HepG2 (cell line): ENCODE data around the gene SCAF4. TPM values are rescaled to one million over a fixed set of nuclear protein-coding genes. Genes with fewer than 3 reads are reported as not detected.

Experiments used
- ATAD3A ChIP-seq: sonication (generic); formaldehyde crosslinking; IDR thresholded peaks from 2 replicates; pipeline ENCODE4 v1.4.0; 2020; ENCODE audit warnings: missing genetic modification reagents
- DNMT3B ChIP-seq: conservative IDR thresholded peaks from 2 replicates; pipeline ENCODE4 v1.6.1; 2016; ENCODE audit warnings: missing biosample characterization, control low read depth
- ELF3 ChIP-seq: IDR thresholded peaks from 2 replicates; pipeline ENCODE4 v1.6.1; 2016; ENCODE audit warnings: missing genetic modification reagents, missing compliant biosample characterization
- FOXC1 ChIP-seq: sonication (generic); formaldehyde crosslinking; IDR thresholded peaks from 2 replicates; pipeline ENCODE4 v1.8.0; 2022; ENCODE audit warnings: mild to moderate bottlenecking, missing genetic modification reagents, borderline replicate concordance
- GATAD1 ChIP-seq: IDR thresholded peaks from 2 replicates; pipeline ENCODE4 v1.6.1; 2016; ENCODE audit warnings: missing genetic modification reagents, missing compliant biosample characterization
- MTF1 ChIP-seq: sonication (generic); formaldehyde crosslinking; IDR thresholded peaks from 2 replicates; pipeline ENCODE4 v1.5.0; 2020; ENCODE audit warnings: missing genetic modification reagents
- RXRA ChIP-seq: sonication (generic); formaldehyde crosslinking; IDR thresholded peaks from 2 replicates; pipeline ENCODE4 v1.5.1; 2020; ENCODE audit warnings: missing genetic modification reagents
- ZBTB8A ChIP-seq: sonication (generic); formaldehyde crosslinking; IDR thresholded peaks from 2 replicates; pipeline ENCODE4 v1.4.0; 2020; ENCODE audit warnings: mild to moderate bottlenecking, low read depth, missing genetic modification reagents, borderline replicate concordance
- ZFYVE20 ChIP-seq: sonication (generic); formaldehyde crosslinking; IDR thresholded peaks from 2 replicates; pipeline ENCODE4 v1.8.0; 2023; ENCODE audit warnings: low read depth, mild to moderate bottlenecking, moderate library complexity, missing genetic modification reagents, borderline replicate concordance
- ZNF331 ChIP-seq: sonication (generic); formaldehyde crosslinking; IDR thresholded peaks from 2 replicates; pipeline ENCODE4 v1.4.0; 2020; ENCODE audit warnings: missing genetic modification reagents
- ZNF343 ChIP-seq: sonication (generic); formaldehyde crosslinking; IDR thresholded peaks from 2 replicates; pipeline ENCODE4 v1.4.0; 2020; ENCODE audit warnings: mild to moderate bottlenecking, missing genetic modification reagents
- ZNF547 ChIP-seq: sonication (generic); formaldehyde crosslinking; IDR thresholded peaks from 2 replicates; pipeline ENCODE4 v1.5.1; 2020; ENCODE audit warnings: mild to moderate bottlenecking, missing genetic modification reagents
- ZNF550 ChIP-seq: sonication (generic); formaldehyde crosslinking; IDR thresholded peaks from 2 replicates; pipeline ENCODE4 v1.4.0; 2020; ENCODE audit warnings: mild to moderate bottlenecking, missing genetic modification reagents, borderline replicate concordance
- ZNF619 ChIP-seq: sonication (generic); formaldehyde crosslinking; IDR thresholded peaks from 2 replicates; pipeline ENCODE4 v1.4.0; 2020; ENCODE audit warnings: mild to moderate bottlenecking, missing genetic modification reagents
- ZSCAN29 ChIP-seq: sonication (generic); formaldehyde crosslinking; conservative IDR thresholded peaks from 2 replicates; pipeline ENCODE4 v1.4.0; 2020; ENCODE audit warnings: mild to moderate bottlenecking, missing genetic modification reagents
- polyA plus RNA-seq, 8 experiments: library from polyadenylated mRNA; depleted of rRNA in 3 of 8; stranded (reverse) in 7 of 8; unstranded in 1 of 8; fragments of >200 nt; fragmentation: Illumina TruSeq in 4 of 8; extraction: Trizol in 4 of 8; gene quantifications; 2 replicates each; pipeline versions ENCODE4 v1.2.1 to v1.2.3, GENCODE V29; 2011 to 2016; ENCODE audit warnings: low read depth in 4 of 8, missing spikeins in 1 of 8, mixed read lengths in 1 of 8; ENCODE audit not compliant: insufficient read depth in 1 of 8
- total RNA-seq, 5 experiments: library from RNA; depleted of rRNA; stranded (reverse); fragments of >200 nt; fragmentation: Illumina TruSeq; extraction: Trizol; gene quantifications; 2 replicates each; pipeline ENCODE4 v1.2.3, GENCODE V29; 2016; ENCODE audit warnings: low read depth in 1 of 5
- TF ChIP-seq, protein P1 (sequence below): sonication (generic); formaldehyde crosslinking; conservative IDR thresholded peaks from 2 replicates; pipeline ENCODE4 v1.4.0; 2020; ENCODE audit warnings: mild to moderate bottlenecking, missing genetic modification reagents, moderate library complexity
- TF ChIP-seq, protein P2 (sequence below): IDR thresholded peaks from 2 replicates; pipeline ENCODE4 v1.6.1; 2016
- TF ChIP-seq, protein P3 (sequence below), 2 experiments: sonication (generic) in 1 of 2; formaldehyde crosslinking in 1 of 2; IDR thresholded peaks; 2 replicates each; pipeline versions ENCODE4 v1.6.1 to v1.9.0; 2014 to 2022; ENCODE audit warnings: antibody characterized with exemption in 1 of 2, borderline replicate concordance in 1 of 2, inconsistent platforms in 1 of 2, low read depth in 1 of 2, missing genetic modification reagents in 1 of 2
- TF ChIP-seq, protein P4 (sequence below): sonication (generic); formaldehyde crosslinking; IDR thresholded peaks from 2 replicates; pipeline ENCODE4 v1.4.0; 2020; ENCODE audit warnings: missing genetic modification reagents

The SCAF4 gene
- total and polyA plus RNA-seq, 2 of the 13 experiments (the other 11 are each of a cell fraction or from before 2014, with no cell fraction given) = 9.1 to 11.5 TPM

DNA sequence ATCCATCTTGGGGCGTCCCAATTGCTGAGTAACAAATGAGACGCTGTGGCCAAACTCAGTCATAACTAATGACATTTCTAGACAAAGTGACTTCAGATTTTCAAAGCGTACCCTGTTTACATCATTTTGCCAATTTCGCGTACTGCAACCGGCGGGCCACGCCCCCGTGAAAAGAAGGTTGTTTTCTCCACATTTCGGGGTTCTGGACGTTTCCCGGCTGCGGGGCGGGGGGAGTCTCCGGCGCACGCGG, 72.7 kb downstream of the SCAF4 start (continued):
- TF ChIP-seq, protein P1, sequence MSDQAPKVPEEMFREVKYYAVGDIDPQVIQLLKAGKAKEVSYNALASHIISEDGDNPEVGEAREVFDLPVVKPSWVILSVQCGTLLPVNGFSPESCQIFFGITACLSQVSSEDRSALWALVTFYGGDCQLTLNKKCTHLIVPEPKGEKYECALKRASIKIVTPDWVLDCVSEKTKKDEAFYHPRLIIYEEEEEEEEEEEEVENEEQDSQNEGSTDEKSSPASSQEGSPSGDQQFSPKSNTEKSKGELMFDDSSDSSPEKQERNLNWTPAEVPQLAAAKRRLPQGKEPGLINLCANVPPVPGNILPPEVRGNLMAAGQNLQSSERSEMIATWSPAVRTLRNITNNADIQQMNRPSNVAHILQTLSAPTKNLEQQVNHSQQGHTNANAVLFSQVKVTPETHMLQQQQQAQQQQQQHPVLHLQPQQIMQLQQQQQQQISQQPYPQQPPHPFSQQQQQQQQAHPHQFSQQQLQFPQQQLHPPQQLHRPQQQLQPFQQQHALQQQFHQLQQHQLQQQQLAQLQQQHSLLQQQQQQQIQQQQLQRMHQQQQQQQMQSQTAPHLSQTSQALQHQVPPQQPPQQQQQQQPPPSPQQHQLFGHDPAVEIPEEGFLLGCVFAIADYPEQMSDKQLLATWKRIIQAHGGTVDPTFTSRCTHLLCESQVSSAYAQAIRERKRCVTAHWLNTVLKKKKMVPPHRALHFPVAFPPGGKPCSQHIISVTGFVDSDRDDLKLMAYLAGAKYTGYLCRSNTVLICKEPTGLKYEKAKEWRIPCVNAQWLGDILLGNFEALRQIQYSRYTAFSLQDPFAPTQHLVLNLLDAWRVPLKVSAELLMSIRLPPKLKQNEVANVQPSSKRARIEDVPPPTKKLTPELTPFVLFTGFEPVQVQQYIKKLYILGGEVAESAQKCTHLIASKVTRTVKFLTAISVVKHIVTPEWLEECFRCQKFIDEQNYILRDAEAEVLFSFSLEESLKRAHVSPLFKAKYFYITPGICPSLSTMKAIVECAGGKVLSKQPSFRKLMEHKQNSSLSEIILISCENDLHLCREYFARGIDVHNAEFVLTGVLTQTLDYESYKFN (CRISPR knock-in tag) = 0 out of 2 replicates have a peak, but pooled peaks have one; percentile 40
- TF ChIP-seq FOXC1 (CRISPR knock-in tag) = 0 out of 2 replicates have a peak, but pooled peaks have one; percentile 53
- TF ChIP-seq ELF3 (CRISPR knock-in tag) = 0 out of 2 replicates have a peak, but pooled peaks have one; percentile 21
- no peak for TF ChIP-seq MTF1 (CRISPR knock-in tag)
- no peak for TF ChIP-seq ATAD3A
- TF ChIP-seq RXRA (CRISPR knock-in tag) = no peak
- TF ChIP-seq GATAD1 (CRISPR knock-in tag) = no peak; the same call in 1 of the 2 replicates
- no peak for TF ChIP-seq ZNF550 (CRISPR knock-in tag)
- TF ChIP-seq ZNF619 (CRISPR knock-in tag) = no peak
- TF ChIP-seq, protein P2, sequence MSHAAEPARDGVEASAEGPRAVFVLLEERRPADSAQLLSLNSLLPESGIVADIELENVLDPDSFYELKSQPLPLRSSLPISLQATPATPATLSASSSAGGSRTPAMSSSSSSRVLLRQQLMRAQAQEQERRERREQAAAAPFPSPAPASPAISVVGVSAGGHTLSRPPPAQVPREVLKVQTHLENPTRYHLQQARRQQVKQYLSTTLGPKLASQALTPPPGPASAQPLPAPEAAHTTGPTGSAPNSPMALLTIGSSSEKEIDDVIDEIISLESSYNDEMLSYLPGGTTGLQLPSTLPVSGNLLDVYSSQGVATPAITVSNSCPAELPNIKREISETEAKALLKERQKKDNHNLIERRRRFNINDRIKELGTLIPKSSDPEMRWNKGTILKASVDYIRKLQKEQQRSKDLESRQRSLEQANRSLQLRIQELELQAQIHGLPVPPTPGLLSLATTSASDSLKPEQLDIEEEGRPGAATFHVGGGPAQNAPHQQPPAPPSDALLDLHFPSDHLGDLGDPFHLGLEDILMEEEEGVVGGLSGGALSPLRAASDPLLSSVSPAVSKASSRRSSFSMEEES = no peak
- no peak for TF ChIP-seq ZNF343
- no peak for TF ChIP-seq ZSCAN29 (CRISPR knock-in tag)
- TF ChIP-seq, protein P3, sequence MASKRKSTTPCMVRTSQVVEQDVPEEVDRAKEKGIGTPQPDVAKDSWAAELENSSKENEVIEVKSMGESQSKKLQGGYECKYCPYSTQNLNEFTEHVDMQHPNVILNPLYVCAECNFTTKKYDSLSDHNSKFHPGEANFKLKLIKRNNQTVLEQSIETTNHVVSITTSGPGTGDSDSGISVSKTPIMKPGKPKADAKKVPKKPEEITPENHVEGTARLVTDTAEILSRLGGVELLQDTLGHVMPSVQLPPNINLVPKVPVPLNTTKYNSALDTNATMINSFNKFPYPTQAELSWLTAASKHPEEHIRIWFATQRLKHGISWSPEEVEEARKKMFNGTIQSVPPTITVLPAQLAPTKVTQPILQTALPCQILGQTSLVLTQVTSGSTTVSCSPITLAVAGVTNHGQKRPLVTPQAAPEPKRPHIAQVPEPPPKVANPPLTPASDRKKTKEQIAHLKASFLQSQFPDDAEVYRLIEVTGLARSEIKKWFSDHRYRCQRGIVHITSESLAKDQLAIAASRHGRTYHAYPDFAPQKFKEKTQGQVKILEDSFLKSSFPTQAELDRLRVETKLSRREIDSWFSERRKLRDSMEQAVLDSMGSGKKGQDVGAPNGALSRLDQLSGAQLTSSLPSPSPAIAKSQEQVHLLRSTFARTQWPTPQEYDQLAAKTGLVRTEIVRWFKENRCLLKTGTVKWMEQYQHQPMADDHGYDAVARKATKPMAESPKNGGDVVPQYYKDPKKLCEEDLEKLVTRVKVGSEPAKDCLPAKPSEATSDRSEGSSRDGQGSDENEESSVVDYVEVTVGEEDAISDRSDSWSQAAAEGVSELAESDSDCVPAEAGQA (IDR thresholded peaks at IDR 0.05; ENCODE audit: low read depth) = no peak
- TF ChIP-seq, protein P3 (CRISPR knock-in tag; IDR thresholded peaks at IDR 0.05; ENCODE audit: borderline replicate concordance) = no peak
- 0 out of 2 replicates have a peak, but pooled peaks have one; percentile 3 for TF ChIP-seq ZNF331
- TF ChIP-seq ZFYVE20 = no peak
- TF ChIP-seq ZBTB8A (CRISPR knock-in tag) = no peak
- TF ChIP-seq, protein P4, sequence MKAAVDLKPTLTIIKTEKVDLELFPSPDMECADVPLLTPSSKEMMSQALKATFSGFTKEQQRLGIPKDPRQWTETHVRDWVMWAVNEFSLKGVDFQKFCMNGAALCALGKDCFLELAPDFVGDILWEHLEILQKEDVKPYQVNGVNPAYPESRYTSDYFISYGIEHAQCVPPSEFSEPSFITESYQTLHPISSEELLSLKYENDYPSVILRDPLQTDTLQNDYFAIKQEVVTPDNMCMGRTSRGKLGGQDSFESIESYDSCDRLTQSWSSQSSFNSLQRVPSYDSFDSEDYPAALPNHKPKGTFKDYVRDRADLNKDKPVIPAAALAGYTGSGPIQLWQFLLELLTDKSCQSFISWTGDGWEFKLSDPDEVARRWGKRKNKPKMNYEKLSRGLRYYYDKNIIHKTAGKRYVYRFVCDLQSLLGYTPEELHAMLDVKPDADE (CRISPR knock-in tag) = no peak
- no peak for TF ChIP-seq ZNF547 (CRISPR knock-in tag)
- 0 out of 2 replicates have a peak, but pooled peaks have one; percentile 24 for TF ChIP-seq DNMT3B (CRISPR knock-in tag)
